Ammon's horn (tissue), 1 donor: Measurements from ENCODE around the gene LRRC75B.
"Not testable (repeated sequence)": the region's sequence is repeated elsewhere in the genome, so short reads cannot be mapped to it uniquely, and the experiment has no call there.

Experiments
- DNase-seq: peaks from one replicate; pipeline ENCODE4 v3.0.0-alpha.2; 2016; ENCODE audit warnings: low spot score

LRRC75B gene

DNA sequence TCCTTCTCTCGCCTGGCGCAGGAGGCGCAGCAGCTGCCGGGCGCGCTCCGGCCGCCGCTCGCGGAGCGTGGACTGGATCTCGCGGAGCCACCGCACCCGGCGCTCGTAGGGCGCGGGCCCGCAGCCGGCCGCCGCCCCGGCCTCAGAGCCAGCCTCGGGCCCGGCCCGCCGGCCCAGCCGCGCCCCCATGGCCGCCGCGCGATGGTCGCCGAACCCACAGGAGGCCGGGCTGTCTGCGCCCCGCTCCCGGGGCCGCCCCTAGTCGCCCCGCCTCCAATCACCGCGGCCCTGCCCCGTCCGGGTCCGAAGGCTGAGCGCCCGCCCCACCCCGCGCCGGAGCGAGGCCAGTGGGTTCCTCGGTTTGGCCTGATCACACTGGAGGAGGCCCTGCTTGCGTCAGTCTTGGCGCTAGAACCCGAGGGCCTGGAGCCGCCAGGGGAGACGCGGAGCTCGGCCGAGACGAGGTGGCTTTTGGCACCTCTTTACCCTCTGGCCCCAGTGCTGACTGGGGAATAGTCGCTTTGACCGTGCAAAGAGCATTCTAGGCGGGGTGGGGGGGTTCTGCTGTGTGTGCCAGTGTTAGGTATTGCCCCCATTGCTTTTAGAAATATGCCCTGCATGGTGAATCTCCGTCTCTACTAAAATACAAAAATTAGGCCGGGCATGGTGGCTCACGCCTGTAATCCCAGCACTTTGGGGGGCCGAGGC, at the start of gene LRRC75B:
LRRC75B (minus strand) TSS at position 223 of the 708 bp plus-strand sequence; CDS start at position 189, 34 bp downstream.
- peak; percentile 75 for DNase-seq

DNA sequence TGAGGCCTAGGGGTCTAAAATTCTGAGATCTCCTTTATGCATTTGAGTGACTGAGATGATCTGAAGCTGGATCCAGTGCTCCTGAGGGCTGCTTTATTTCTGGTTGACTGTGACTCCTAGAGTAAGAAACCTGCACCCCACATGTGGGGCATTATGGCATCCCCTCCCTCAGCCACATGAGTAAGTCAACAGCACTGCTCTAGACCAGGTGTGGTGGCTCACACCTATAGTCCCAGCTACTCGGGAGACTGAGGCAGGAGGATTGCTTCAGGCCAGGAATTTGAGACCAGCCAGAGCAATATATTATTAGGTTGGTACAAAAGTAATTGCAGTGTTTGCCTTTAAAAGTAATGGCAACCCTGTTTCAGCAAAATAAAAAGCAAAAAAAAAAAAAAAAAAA, 49.4 kb upstream of the LRRC75B start:
- DNase-seq: not testable (repeated sequence)

DNA sequence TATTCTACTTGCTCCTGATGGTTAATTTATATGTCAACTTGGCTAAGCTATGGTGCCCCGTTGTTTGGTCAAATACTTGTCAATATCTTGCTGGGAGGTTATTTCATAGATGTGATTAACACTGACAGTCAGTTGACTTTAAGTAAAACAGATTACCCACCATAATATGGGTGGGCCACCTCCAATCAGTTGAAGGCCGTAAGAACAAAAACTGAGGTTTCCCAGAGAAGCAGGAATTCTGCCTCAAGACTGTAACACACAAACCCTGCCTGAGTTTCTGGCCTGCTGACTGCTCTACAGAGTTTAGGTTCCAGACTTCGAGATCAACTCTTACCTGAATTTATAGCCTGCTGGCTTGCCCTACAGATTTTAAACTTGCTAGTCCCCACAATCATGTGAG, 43.6 kb upstream of the LRRC75B start:
- DNase-seq: not testable (repeated sequence)

GRCh38 chr22:24634776-24635389, 42.0 kb upstream of the LRRC75B start:
- DNase-seq: not testable (repeated sequence)

GRCh38 chr22:24633231-24634023, 40.6 kb upstream of the LRRC75B start:
- not testable (repeated sequence) for DNase-seq

DNA sequence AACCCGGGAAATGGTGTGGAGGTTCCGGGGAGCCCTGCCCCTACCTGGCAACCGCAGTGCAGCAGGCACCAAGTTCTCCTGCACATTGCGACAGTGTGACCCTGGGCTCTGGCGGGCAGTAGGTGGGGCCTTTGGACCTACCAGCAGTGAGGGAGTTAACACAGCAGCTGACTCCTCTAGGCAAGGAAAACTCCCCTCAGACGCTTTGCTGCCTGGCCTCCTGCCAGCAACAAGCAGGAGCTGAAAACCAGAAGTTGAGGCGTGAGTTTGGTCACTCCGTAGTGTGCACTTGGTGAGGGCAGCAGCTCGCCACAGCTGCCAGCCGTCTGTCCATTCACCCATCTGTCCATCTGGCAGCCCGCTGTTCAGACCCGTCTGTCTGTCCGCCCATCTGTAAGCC, 39.8 kb upstream of the LRRC75B start:
- DNase-seq: not testable (repeated sequence)

DNA sequence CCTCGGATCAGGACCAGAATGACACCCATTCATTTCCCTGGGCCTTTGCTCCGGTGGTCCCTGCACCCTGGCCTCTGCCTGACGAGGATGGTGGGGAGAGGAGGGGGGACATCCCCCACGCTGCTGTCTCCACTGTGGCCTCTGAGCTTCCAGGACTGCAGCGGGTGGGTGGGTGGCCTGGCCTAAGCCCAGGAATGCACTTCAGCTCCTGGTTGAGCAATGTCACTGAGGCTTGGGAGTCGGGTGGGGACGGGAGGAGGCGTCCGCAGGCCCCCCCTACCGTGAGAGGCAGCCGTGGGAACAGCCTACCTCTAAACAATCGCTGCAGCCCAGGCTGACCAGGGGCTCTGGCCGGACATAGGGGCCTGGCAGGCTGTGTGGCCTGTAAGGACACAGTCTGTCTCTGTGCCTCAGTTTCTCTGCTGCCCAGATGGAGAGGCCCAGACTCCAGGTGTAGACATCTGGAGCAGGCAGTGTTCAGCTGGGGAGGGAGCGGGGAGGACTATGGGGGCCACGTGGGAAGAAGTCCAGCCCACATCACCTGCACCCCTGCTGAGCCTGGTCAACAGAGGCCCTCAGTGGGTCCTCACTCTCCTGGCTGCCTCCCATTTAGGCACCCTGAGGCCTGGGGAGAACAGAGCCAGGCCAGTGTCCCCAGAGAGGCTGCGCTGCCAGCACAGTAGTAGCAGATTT, 38.7 kb upstream of the LRRC75B start:
- DNase-seq: not testable (repeated sequence)

GRCh38 chr22:24630812-24631427, 38.0 kb upstream of the LRRC75B start:
- DNase-seq: not testable (repeated sequence)

GRCh38 chr22:24629069-24629468, 36.2 kb upstream of the LRRC75B start:
- DNase-seq: not testable (repeated sequence)

GRCh38 chr22:24627911-24628310, 35.0 kb upstream of the LRRC75B start:
- not testable (repeated sequence) for DNase-seq

DNA sequence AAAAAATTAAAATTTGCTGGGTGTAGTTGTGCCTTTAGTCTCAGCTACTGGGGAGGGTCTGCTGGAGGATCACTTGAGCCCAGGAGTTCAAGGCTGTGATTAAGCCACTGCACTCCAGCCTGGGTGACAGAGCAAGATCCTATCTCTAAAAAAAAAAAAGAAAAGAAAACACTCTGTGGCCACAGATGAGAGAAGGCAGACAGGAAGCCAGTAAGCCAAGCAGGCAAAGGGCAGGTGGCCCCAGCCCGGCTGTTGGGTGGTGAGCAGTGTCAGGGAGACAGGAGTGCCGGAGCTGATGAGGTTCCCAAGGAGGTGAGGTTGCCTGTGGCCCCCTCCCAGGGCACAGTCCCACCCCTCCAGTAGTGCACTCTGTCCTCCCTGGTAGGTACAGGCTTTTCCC, 29.7 kb upstream of the LRRC75B start:
- DNase-seq: not testable (repeated sequence)

- not testable (repeated sequence) for DNase-seq
These were observed 28.4 kb upstream of the LRRC75B start for GRCh38 chr22:24621244-24621643.

GRCh38 chr22:24614794-24615193, 21.9 kb upstream of the LRRC75B start:
- DNase-seq: not testable (repeated sequence)

DNA sequence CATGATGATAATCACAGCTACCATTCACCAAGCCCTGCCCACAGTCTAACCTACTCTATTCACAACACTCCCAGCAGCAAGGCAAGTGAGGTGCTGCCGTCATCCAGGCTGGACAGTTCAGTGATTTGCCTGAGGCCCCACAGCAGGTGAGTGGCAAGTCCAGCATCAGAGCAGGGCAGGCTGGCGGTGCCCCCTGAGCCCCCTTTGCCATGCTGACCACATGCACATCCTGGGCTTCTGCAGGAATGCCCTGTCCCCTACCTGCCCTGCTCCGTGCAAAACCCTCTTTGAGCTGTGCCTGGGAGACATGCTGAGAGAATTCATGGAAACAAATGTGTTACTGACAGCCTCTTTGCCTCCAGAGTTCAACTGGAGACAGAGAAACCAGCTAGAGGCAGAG, 17.0 kb upstream of the LRRC75B start:
- not testable (repeated sequence) for DNase-seq

GRCh38 chr22:24608327-24608726, 15.5 kb upstream of the LRRC75B start:
- DNase-seq: not testable (repeated sequence)

- not testable (repeated sequence) for DNase-seq
These were observed 14.6 kb upstream of the LRRC75B start for GRCh38 chr22:24607429-24607983.

GRCh38 chr22:24606340-24606739, 13.5 kb upstream of the LRRC75B start:
- DNase-seq: not testable (repeated sequence)

- not testable (repeated sequence) for DNase-seq
These were observed 11.1 kb upstream of the LRRC75B start for GRCh38 chr22:24603770-24604629.

- DNase-seq: not testable (repeated sequence)
These were observed 10.2 kb upstream of the LRRC75B start, which contains the start of gene GGT1 for GRCh38 chr22:24602847-24603769. GGT1 (plus strand) TSS chr22:24603193; CDS start chr22:24611082, 7,889 bp downstream.
